HG03457 (cell line): Measurements from ENCODE around the gene EPO.
A peak's percentile ranks its signal among the peaks of the same experiment; 100 is the strongest.

ENCODE experiments used
- ATAC-seq: cut with Tn5 transposase; IDR thresholded peaks from one replicate; pipeline ENCODE4 v1.9.1; 2021; ENCODE audit warnings: moderate number of reproducible peaks; ENCODE audit not compliant: unreplicated experiment

The EPO gene

GRCh38 chr7:100720279-100720670 lies at the start of gene EPO:
Gene EPO (plus strand): TSS chr7:100720468. CDS start chr7:100720981, 513 bp downstream.
- no peak for ATAC-seq

GRCh38 chr7:100671353-100672327 lies 48.6 kb upstream of the EPO start:
- ATAC-seq = no peak

DNA sequence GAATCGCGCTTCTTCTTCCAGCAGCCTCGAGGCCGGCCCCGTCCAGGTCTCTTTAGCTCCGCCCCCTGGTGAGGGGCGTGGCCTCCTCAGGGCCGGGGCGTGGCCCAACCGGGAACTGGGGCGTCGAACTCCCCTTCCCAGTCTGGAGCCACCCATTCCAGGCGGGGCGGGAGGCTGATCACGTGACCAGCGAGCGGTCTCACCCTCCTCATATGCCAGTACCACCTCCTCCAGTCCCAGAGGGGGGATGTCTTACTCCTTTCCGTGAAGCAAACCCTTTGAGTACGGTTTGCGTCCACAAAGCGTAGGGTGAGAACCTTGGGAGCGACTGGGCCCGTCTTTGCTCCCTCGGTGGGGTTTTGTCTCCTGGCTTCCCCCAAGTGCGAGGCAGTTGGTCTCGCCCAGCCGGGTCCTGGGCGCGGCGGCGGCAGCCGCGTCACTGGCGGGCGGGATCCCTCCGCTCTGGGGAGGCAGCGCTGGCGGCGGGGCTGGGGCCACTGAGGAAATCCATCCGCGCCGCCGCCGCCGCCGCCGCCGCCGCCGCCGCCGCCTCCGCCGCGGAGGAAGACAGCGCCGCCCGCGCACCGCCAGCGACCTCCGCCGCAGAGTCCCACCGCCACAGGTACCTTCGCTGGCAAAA lies 46.8 kb upstream of the EPO start, which contains the start of gene GNB2:
GNB2 (plus strand) TSS at position 439 of the 640 bp plus-strand sequence. CDS start 2,526 bp downstream, outside the sequence.
- peak; percentile 53 for ATAC-seq

DNA sequence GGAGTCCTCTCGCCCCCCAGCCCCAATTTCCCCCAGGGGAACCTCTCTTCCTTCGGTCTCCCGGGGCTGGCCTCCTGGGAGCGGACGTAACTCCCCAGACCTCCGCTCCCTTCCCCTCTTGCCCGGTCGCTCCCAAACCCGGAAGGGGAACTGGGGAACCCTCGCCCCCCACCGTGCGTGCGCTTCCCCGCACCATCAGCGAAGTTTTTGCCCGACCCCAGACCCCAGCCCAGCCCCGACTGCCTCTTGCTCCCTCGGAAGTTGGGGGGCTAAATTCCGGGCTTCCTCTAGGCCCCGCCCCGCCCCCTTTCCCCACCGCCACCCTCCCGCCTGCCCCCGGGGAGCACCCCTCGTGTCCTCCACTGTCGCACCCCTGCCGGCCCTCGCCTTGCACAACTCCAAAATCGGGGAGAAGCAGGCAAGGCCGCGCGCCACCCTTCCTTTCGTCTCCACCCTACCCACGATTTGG lies 46.3 kb upstream of the EPO start:
- peak; percentile 4 for ATAC-seq

DNA sequence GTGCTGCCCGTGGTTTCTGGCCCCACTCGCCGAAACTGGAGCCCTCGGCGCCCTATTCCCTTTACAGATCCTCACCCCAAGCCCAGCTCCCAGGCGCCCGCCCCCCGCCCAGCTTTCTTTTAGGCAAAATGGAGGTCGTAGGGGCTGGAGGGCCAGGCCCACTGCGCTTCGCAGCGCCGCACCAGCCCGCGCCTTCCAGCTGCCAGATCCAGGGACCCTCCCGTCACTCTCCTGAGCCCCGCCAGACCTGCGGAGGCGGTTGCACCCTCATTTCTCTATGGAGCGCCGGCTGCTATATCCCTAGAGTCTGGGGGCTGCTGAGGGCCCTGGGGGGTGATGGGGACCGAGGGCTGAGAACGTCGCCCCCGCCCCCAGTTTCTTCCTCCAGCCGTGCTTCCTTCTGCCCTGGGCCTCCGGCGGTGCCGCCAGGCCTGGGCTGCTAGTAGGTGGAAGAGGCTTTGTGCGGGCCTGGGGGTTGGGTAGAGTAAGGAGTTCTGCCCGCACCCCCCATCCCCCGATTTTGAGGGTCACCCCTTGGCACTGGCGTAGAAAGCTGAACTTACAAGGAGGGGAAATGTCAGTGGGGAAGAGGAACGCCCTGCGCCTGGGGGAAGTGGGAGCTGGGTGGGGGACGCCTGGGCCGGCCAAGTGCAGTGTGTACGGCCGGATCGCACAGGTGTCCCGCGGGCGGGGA lies 45.7 kb upstream of the EPO start:
- no peak for ATAC-seq

DNA sequence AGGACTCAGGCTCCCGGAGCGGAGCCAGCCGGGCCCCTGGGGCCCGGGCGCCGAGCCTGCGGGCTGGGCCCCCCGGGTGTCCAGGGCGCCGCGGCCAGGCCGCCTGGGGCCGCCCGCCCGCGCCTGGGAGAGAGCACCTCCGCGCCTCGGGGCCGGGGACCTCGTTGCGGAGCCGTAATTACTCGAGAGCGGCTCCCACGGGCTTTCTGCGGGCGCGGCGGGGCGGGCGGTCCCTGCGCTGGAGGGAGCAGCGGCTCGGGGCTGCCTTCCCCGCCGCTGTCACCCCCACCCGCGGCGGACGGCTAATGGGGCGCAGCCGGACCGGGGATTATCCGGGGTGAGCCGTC lies 45.2 kb upstream of the EPO start:
- ATAC-seq = no peak

- no peak for ATAC-seq
Measured at GRCh38 chr7:100675581-100676350, 44.5 kb upstream of the EPO start.

DNA sequence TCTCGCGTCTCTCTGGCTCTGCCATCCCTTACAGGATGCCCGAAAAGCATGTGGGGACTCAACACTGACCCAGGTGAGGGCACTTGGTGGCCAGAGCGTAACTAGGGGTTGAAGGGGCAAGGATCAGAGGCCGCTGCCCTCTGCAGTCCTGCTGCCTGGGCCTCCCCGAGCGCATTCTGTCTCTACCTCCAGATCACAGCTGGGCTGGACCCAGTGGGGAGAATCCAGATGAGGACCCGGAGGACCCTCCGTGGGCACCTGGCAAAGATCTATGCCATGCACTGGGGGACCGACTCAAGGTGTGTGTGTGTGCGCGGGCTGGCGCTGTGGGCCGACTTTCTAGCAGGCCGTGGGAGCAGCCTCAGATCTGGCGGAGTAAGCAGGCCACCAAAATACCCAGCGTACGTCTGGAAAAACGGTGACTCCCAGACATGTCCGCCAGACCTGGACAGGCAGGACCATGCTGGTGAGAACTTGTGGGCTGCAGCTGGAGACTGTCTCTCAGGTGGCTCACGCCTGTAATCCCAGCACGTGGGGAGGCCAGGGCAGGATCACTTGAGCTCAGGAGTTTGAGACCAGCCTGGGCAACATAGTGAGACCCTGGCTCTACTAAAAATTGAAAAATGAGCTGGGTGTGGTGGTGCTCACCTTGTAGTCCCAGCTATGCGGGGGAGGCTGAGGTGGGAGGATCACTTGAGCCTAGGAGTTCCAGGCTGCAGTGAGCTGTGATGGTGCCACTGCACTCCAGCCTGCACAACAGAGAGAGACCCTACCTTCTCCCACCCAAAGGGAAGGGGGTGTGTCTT lies 43.6 kb upstream of the EPO start:
- no peak for ATAC-seq

GRCh38 chr7:100677308-100678267 lies 42.7 kb upstream of the EPO start:
- ATAC-seq = no peak

GRCh38 chr7:100678291-100678984 lies 41.8 kb upstream of the EPO start:
- ATAC-seq = no peak

GRCh38 chr7:100679129-100679926 lies 40.9 kb upstream of the EPO start:
- ATAC-seq = no peak

DNA sequence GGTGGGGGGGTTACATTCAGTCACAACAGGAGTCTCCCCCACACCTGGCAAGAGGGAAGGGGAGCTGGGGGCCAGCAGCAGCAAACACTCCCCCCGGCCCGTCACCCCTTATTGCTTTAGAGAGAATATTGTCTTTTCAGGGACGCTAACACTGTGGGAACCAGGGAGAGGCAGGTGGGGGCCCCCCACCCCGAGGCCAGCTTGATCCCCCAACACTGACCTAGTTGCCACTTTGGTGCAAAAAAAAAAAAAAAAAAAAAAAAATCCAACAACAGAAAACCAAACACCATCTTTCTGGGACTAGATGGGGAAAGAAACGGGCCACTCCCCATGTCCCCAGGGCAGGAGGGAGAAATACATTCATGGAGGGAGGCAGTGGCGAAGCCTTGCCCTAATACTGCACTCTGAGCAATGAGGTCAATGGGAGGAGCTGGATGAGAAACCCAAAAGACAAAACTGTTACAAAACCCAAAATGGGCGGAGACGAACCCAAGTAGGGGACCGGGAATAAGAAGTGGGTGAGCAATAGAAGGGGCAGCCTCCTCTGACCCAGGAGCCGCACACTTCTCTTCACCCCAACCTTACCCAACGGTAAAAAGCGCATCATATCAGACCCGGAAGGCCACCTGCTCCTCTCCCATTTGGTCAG lies 40.2 kb upstream of the EPO start:
- ATAC-seq = no peak

- no peak for ATAC-seq
Measured at GRCh38 chr7:100680576-100681271, 39.5 kb upstream of the EPO start.

GRCh38 chr7:100681491-100682227 lies 38.6 kb upstream of the EPO start:
- no peak for ATAC-seq

GRCh38 chr7:100682228-100682741 lies 38.0 kb upstream of the EPO start:
- no peak for ATAC-seq
